AG04449 (cell line): ENCODE measurements around the gene REC114.
"Not testable (repeated sequence)": the region's sequence is repeated elsewhere in the genome, so short reads cannot be mapped to it uniquely, and the experiment has no call there.

Source experiments
- CTCF ChIA-PET: fragments of 350-600 bp; formaldehyde crosslinking; extraction: SDS; loops from one replicate; lab custom pipeline; 2021; ENCODE audit warnings: antibody characterized with exemption; lab: Yijun Ruan, JAX
- POLR2A ChIA-PET: fragments of 400-600, 350-600 bp; formaldehyde crosslinking; extraction: SDS; loops from one replicate; lab custom pipeline; 2020; ENCODE audit warnings: antibody characterized with exemption, inconsistent platforms; lab: Yijun Ruan, JAX
- DNase-seq: peaks from one replicate; pipeline ENCODE4 v3.0.0-alpha.2; 2010; ENCODE audit warnings: low read depth, low spot score
- H3K4me3 ChIP-seq: 2 replicates; pipeline ENCODE4 v1.5.1; 2011; ENCODE audit warnings: low read depth, mild to moderate bottlenecking, control low read depth, low read length
- CTCF ChIP-seq: IDR thresholded peaks from one replicate; pipeline ENCODE4 v1.5.1; 2011; ENCODE audit warnings: mild to moderate bottlenecking, moderate library complexity, low read length, control low read depth, inconsistent platforms; ENCODE audit not compliant: insufficient read depth; ENCODE audit errors: missing control alignments

The REC114 gene

GRCh38 chr15:73530649-73531048 is 87.7 kb downstream of the REC114 start:
- H3K4me3 ChIP-seq = no peak overlapping the region
- no peak for TF ChIP-seq CTCF
- POLR2A ChIA-PET = no interaction called here
- CTCF ChIA-PET = interaction anchor here (1.8 kb wide), 1 partner anchor 105 kb away, joined by 4 read pairs; no protein-coding TSS in a partner anchor
- no peak for DNase-seq

GRCh38 chr15:73538123-73538522 is 95.2 kb downstream of the REC114 start:
- no peak for TF ChIP-seq CTCF
- CTCF ChIA-PET = no interaction called here

GRCh38 chr15:73538563-73539211 is 95.7 kb downstream of the REC114 start:
- H3K4me3 ChIP-seq = no peak overlapping the region
- no peak for DNase-seq
- CTCF ChIA-PET = no interaction called here
- POLR2A ChIA-PET = no interaction called here
- no peak for TF ChIP-seq CTCF

More at GRCh38 chr15:73538123-73538522, 95.2 kb downstream of the REC114 start:
- DNase-seq = no peak
- POLR2A ChIA-PET = no interaction called here
- no peak overlapping the region for H3K4me3 ChIP-seq

- ChIA-PET CTCF (interaction anchor here (1.4 kb wide), 1 partner anchor 97 kb away, joined by 6 read pairs; no protein-coding TSS in a partner anchor), POLR2A (no interaction called here)
- no peak overlapping the region for H3K4me3 ChIP-seq
- no peak for DNase-seq
- no peak for TF ChIP-seq CTCF
Measured at GRCh38 chr15:73539212-73540128, 96.5 kb downstream of the REC114 start.

- DNase-seq = no peak
- H3K4me3 ChIP-seq = no peak overlapping the region
- no peak for TF ChIP-seq CTCF
- ChIA-PET CTCF (interaction anchor here (1.4 kb wide), 1 partner anchor 96 kb away, joined by 6 read pairs; no protein-coding TSS in a partner anchor), POLR2A (no interaction called here)
Measured at GRCh38 chr15:73540161-73540560, 97.2 kb downstream of the REC114 start.

GRCh38 chr15:73541479-73541878 is 98.5 kb downstream of the REC114 start:
- ChIA-PET CTCF (interaction anchor here (0.6 kb wide), 1 partner anchor 159 kb away, joined by 4 read pairs; no protein-coding TSS in a partner anchor), POLR2A (no interaction called here)
- no peak overlapping the region for H3K4me3 ChIP-seq
- no peak for DNase-seq
- TF ChIP-seq CTCF = no peak

- H3K4me3 ChIP-seq, POLR2A ChIA-PET, DNase-seq: not testable (repeated sequence)
- CTCF ChIA-PET = interaction anchor here (2.1 kb wide), 1 partner anchor 11 kb away, joined by 7 read pairs; no protein-coding TSS in a partner anchor
Measured at GRCh38 chr15:73548925-73549324, 106.0 kb downstream of the REC114 start.
